Measurements from ENCODE around the gene HDAC5.

Gene HDAC5

DNA sequence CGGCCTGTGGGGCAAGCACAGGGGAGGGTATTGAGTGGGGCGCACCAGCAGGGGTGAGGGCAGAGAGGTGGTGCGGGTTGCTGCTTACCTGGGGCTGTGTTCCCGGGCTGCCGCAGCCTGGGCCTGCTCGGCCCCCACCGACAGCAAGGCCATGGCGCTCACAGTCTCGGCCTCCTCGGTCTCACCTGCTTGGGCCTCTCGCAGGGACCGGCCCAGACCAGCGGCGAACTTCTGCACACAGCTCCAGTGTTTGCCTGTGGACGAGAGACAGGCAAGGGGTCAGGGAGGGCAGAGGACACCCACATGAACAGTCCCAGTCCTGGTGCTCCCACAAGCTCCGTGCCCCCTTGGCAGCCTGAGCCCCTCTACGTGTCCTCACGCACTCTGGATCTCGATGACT lies 45.0 kb downstream of the HDAC5 start:
- no peak overlapping the region for H4K8ac ChIP-seq (ENCODE audit: low read length)
- no peak overlapping the region for H3K9ac ChIP-seq (ENCODE audit: low read length)
- peaks cover 9% of the 10 kb centered on the region for H3K4me1 ChIP-seq (ENCODE audit: control insufficient read depth, insufficient read depth, low read depth, low read length)
- H3K27ac ChIP-seq (ENCODE audit: low read length, poor library complexity, severe bottlenecking), result no peak overlapping the region
- DNase-seq, result no peak
- H3K4ac ChIP-seq (ENCODE audit: low read depth in 1 of 2, low read length in 2 of 2), result no peak overlapping the region
- H2BK5ac ChIP-seq (ENCODE audit: low read depth, low read length, poor library complexity, severe bottlenecking), result no peak overlapping the region
- no peaks in the 10 kb centered on the region for H3K27me3 ChIP-seq (ENCODE audit: control insufficient read depth in 1 of 2, insufficient read depth in 1 of 2, low read length in 2 of 2)
- H3K23ac ChIP-seq (ENCODE audit: low read length in 2 of 2), result no peak overlapping the region
- H2BK15ac ChIP-seq (ENCODE audit: low read depth, poor library complexity, severe bottlenecking), result no peak overlapping the region
- no peak overlapping the region for H3K18ac ChIP-seq (ENCODE audit: low read depth in 1 of 2, low read length in 2 of 2)
- H2BK120ac ChIP-seq (ENCODE audit: low read depth, low read length), result no peak overlapping the region
- no peak overlapping the region for H2BK12ac ChIP-seq (ENCODE audit: low read length in 2 of 2)
- peaks cover 79 to 92% of the 10 kb centered on the region in 2 experiments for H3K36me3 ChIP-seq (ENCODE audit: control insufficient read depth in 1 of 2, insufficient read depth in 2 of 2, low read depth in 1 of 2, low read length in 2 of 2)
- H3K4me2 ChIP-seq (ENCODE audit: low read length, poor library complexity, severe bottlenecking), result no peak overlapping the region
- no peak overlapping the region for H3K4me3 ChIP-seq (ENCODE audit: insufficient read depth in 1 of 2, low read depth in 1 of 2, low read length in 2 of 2)
- H4K91ac ChIP-seq (ENCODE audit: low read length), result no peak overlapping the region
- 95% methylated on average over 19 of the region's 19 CpGs for WGBS
- H2AK5ac ChIP-seq (ENCODE audit: low read length, severe bottlenecking), result no peak overlapping the region
- H3K9me3 ChIP-seq (ENCODE audit: control insufficient read depth, low read length), result no peaks in the 10 kb centered on the region
- H2AFZ ChIP-seq (ENCODE audit: low read depth, low read length), result no peak overlapping the region
- H3K14ac ChIP-seq (ENCODE audit: low read length in 2 of 2), result no peak overlapping the region
- H3K79me1 ChIP-seq (replicated peaks; ENCODE audit: low read length, poor library complexity, severe bottlenecking), result peaks cover 21% of the 10 kb centered on the region

DNA sequence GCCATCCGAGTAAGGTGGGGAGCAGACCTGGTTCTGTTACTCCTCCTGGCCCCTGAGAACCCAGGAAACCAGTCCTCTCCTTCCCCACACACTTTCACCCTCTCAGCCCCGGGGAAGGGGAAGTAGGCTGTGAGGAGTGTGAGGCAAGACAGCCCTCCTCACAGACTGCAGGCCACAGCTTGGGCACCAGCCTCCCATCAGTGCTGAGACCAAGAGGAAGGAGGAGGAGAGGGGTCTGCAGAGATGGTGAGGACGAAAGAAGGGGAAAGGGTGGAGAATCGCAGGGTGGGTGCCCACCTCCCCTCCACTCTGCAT lies 45.9 kb downstream of the HDAC5 start:
- peak overlapping the region in 1 of 2 experiments; percentile 22 for H2BK12ac ChIP-seq (ENCODE audit: low read length in 2 of 2)
- no peak overlapping the region for H2BK120ac ChIP-seq (ENCODE audit: low read depth, low read length)
- no peak overlapping the region for H2BK15ac ChIP-seq (ENCODE audit: low read depth, poor library complexity, severe bottlenecking)
- H2AK5ac ChIP-seq (ENCODE audit: low read length, severe bottlenecking), result no peak overlapping the region
- no peak overlapping the region for H4K91ac ChIP-seq (ENCODE audit: low read length)
- no peak overlapping the region for H2BK5ac ChIP-seq (ENCODE audit: low read depth, low read length, poor library complexity, severe bottlenecking)
- no peak overlapping the region for H3K23ac ChIP-seq (ENCODE audit: low read length in 2 of 2)
- no peak overlapping the region for H3K4ac ChIP-seq (ENCODE audit: low read depth in 1 of 2, low read length in 2 of 2)
- H3K27ac ChIP-seq (ENCODE audit: low read length, poor library complexity, severe bottlenecking), result no peak overlapping the region
- no peak overlapping the region for H3K4me2 ChIP-seq (ENCODE audit: low read length, poor library complexity, severe bottlenecking)
- no peak for DNase-seq
- H3K79me1 ChIP-seq (replicated peaks; ENCODE audit: low read length, poor library complexity, severe bottlenecking), result peaks cover 25% of the 10 kb centered on the region
- H3K9me3 ChIP-seq (ENCODE audit: control insufficient read depth, low read length), result no peaks in the 10 kb centered on the region
- H3K36me3 ChIP-seq (ENCODE audit: control insufficient read depth in 1 of 2, insufficient read depth in 2 of 2, low read depth in 1 of 2, low read length in 2 of 2), result peaks cover 77 to 83% of the 10 kb centered on the region in 2 experiments
- H2AFZ ChIP-seq (ENCODE audit: low read depth, low read length), result no peak overlapping the region
- no CpG with 5 or more reads among the region's 4 CpGs for WGBS
- no peak overlapping the region for H3K18ac ChIP-seq (ENCODE audit: low read depth in 1 of 2, low read length in 2 of 2)
- H4K8ac ChIP-seq (ENCODE audit: low read length), result no peak overlapping the region
- H3K14ac ChIP-seq (ENCODE audit: low read length in 2 of 2), result peak overlapping the region in 1 of 2 experiments; percentile 12
- peak overlapping the region; percentile 45 for H3K9ac ChIP-seq (ENCODE audit: low read length)
- peaks cover 7% of the 10 kb centered on the region for H3K4me1 ChIP-seq (ENCODE audit: control insufficient read depth, insufficient read depth, low read depth, low read length)
- no peaks in the 10 kb centered on the region for H3K27me3 ChIP-seq (ENCODE audit: control insufficient read depth in 1 of 2, insufficient read depth in 1 of 2, low read length in 2 of 2)
- no peak overlapping the region for H3K4me3 ChIP-seq (ENCODE audit: insufficient read depth in 1 of 2, low read depth in 1 of 2, low read length in 2 of 2)

DNA sequence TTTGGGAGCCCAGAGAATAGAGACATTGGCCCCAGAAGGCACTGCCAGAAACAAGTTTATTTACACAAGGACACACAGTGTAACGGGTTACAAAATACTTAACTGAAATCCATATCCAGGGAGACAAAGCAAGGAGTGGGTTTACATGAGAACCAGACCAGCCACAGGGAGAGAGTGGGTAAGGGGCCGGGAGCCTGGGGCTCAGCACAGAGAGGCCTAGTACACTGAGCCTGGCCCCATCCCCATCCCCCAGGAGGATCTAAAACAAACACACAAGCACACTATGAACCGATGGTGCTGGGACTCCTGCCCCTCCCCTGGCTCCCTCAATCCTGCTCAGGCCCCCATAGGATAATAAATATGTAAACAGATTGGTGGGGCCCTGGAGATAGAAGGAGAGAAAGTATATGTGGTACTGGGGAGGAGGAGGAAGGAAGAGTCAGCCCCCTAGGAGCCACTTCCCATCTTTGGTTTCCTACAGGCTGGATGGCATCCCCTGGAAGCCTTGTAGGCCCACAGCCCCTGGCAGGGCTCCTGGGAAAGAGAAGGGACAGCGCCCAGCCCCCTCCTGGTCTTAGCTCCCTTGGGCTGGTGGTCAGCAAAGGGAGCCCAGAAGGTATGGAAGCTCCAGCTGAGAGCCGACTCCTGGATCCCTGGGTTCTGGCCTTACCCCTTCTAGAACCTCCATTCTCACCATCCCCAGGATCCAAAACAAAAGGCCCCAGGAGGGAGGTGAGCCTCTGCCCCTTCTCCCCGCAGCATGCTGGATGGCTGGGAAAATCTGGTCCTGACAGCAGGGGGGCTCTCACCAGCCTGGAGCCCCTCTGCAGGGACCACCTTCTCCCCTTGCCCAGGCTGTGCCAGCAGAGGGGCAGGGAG lies 46.5 kb downstream of the HDAC5 start:
- H3K18ac ChIP-seq (ENCODE audit: low read depth in 1 of 2, low read length in 2 of 2), result no peak overlapping the region
- no peak overlapping the region for H2BK5ac ChIP-seq (ENCODE audit: low read depth, low read length, poor library complexity, severe bottlenecking)
- no peaks in the 10 kb centered on the region for H3K27me3 ChIP-seq (ENCODE audit: control insufficient read depth in 1 of 2, insufficient read depth in 1 of 2, low read length in 2 of 2)
- peaks cover 71 to 77% of the 10 kb centered on the region in 2 experiments for H3K36me3 ChIP-seq (ENCODE audit: control insufficient read depth in 1 of 2, insufficient read depth in 2 of 2, low read depth in 1 of 2, low read length in 2 of 2)
- no peak overlapping the region for H3K4me2 ChIP-seq (ENCODE audit: low read length, poor library complexity, severe bottlenecking)
- no peak overlapping the region for H4K8ac ChIP-seq (ENCODE audit: low read length)
- H3K4me1 ChIP-seq (ENCODE audit: control insufficient read depth, insufficient read depth, low read depth, low read length), result peaks cover under 1% of the 10 kb centered on the region
- H2BK15ac ChIP-seq (ENCODE audit: low read depth, poor library complexity, severe bottlenecking), result no peak overlapping the region
- no peak overlapping the region for H2AFZ ChIP-seq (ENCODE audit: low read depth, low read length)
- no peak for DNase-seq
- H3K27ac ChIP-seq (ENCODE audit: low read length, poor library complexity, severe bottlenecking), result no peak overlapping the region
- H2BK120ac ChIP-seq (ENCODE audit: low read depth, low read length), result no peak overlapping the region
- no peak overlapping the region for H2AK5ac ChIP-seq (ENCODE audit: low read length, severe bottlenecking)
- no peaks in the 10 kb centered on the region for H3K9me3 ChIP-seq (ENCODE audit: control insufficient read depth, low read length)
- no peak overlapping the region for H2BK12ac ChIP-seq (ENCODE audit: low read length in 2 of 2)
- H3K23ac ChIP-seq (ENCODE audit: low read length in 2 of 2), result no peak overlapping the region
- no peak overlapping the region for H3K4ac ChIP-seq (ENCODE audit: low read depth in 1 of 2, low read length in 2 of 2)
- 97% methylated on average over 3 of the region's 6 CpGs for WGBS
- H3K79me1 ChIP-seq (replicated peaks; ENCODE audit: low read length, poor library complexity, severe bottlenecking), result peaks cover 25% of the 10 kb centered on the region
- no peak overlapping the region for H3K14ac ChIP-seq (ENCODE audit: low read length in 2 of 2)
- no peak overlapping the region for H3K4me3 ChIP-seq (ENCODE audit: insufficient read depth in 1 of 2, low read depth in 1 of 2, low read length in 2 of 2)
- H3K9ac ChIP-seq (ENCODE audit: low read length), result peak overlapping the region; percentile 45
- no peak overlapping the region for H4K91ac ChIP-seq (ENCODE audit: low read length)

GRCh38 chr17:44075598-44076293 lies 47.7 kb downstream of the HDAC5 start:
- Histone ChIP-seq H3K27ac (ENCODE audit: low read length, poor library complexity, severe bottlenecking) (no peak overlapping the region), H3K9me3 (ENCODE audit: control insufficient read depth, low read length) (no peaks in the 10 kb centered on the region), H3K4me3 (ENCODE audit: insufficient read depth in 1 of 2, low read depth in 1 of 2, low read length in 2 of 2) (no peak overlapping the region), H2BK15ac (ENCODE audit: low read depth, poor library complexity, severe bottlenecking) (no peak overlapping the region), H4K91ac (ENCODE audit: low read length) (no peak overlapping the region), H2BK120ac (ENCODE audit: low read depth, low read length) (no peak overlapping the region), H3K23ac (ENCODE audit: low read length in 2 of 2) (no peak overlapping the region), H2BK5ac (ENCODE audit: low read depth, low read length, poor library complexity, severe bottlenecking) (no peak overlapping the region), H3K79me1 (replicated peaks; ENCODE audit: low read length, poor library complexity, severe bottlenecking) (peaks cover 27% of the 10 kb centered on the region), H3K14ac (ENCODE audit: low read length in 2 of 2) (peak overlapping the region in 1 of 2 experiments; percentile 18), H2BK12ac (ENCODE audit: low read length in 2 of 2) (no peak overlapping the region), H3K4me1 (ENCODE audit: control insufficient read depth, insufficient read depth, low read depth, low read length) (peaks cover 4% of the 10 kb centered on the region), H3K27me3 (ENCODE audit: control insufficient read depth in 1 of 2, insufficient read depth in 1 of 2, low read length in 2 of 2) (no peaks in the 10 kb centered on the region), H3K9ac (ENCODE audit: low read length) (no peak overlapping the region), H2AK5ac (ENCODE audit: low read length, severe bottlenecking) (no peak overlapping the region), H3K4me2 (ENCODE audit: low read length, poor library complexity, severe bottlenecking) (no peak overlapping the region), H3K18ac (ENCODE audit: low read depth in 1 of 2, low read length in 2 of 2) (no peak overlapping the region), H3K4ac (ENCODE audit: low read depth in 1 of 2, low read length in 2 of 2) (no peak overlapping the region), H3K36me3 (ENCODE audit: control insufficient read depth in 1 of 2, insufficient read depth in 2 of 2, low read depth in 1 of 2, low read length in 2 of 2) (peaks cover 68 to 70% of the 10 kb centered on the region in 2 experiments), H2AFZ (ENCODE audit: low read depth, low read length) (no peak overlapping the region), H4K8ac (ENCODE audit: low read length) (no peak overlapping the region)
- no peak for DNase-seq
- 96% methylated on average over 10 of the region's 10 CpGs for WGBS

Data from mesenchymal stem cell (in vitro differentiated cells and primary cell).